Measurements from ENCODE around the gene EPS15.
"Not testable (repeated sequence)": the region's sequence is repeated elsewhere in the genome, so short reads cannot be mapped to it uniquely, and the experiment has no call there.

The EPS15 gene

GRCh38 chr1:51336004-51336403 lies 183.1 kb downstream of the EPS15 start:
- DNase-seq (ENCODE audit: low read depth), result no peak

GRCh38 chr1:51331206-51332100 lies 187.6 kb downstream of the EPS15 start:
- DNase-seq (ENCODE audit: low read depth), result no peak

- DNase-seq (ENCODE audit: low read depth), result no peak
Measured at GRCh38 chr1:51330331-51331201, 188.5 kb downstream of the EPS15 start, which contains the start of gene TTC39A. Gene TTC39A, minus strand, starts transcription at chr1:51330562. Its CDS starts 85 bp downstream, at chr1:51330477.

GRCh38 chr1:51329443-51330325 lies 189.4 kb downstream of the EPS15 start:
- DNase-seq (ENCODE audit: low read depth), result no peak

GRCh38 chr1:51328926-51329325 lies 190.1 kb downstream of the EPS15 start:
- no peak for DNase-seq (ENCODE audit: low read depth)

GRCh38 chr1:51328279-51328678 lies 190.8 kb downstream of the EPS15 start:
- DNase-seq (ENCODE audit: low read depth), result no peak

- no peak for DNase-seq (ENCODE audit: low read depth)
Measured at GRCh38 chr1:51327386-51327785, 191.7 kb downstream of the EPS15 start.

- no peak for DNase-seq (ENCODE audit: low read depth)
Measured at GRCh38 chr1:51326839-51327238, 192.2 kb downstream of the EPS15 start.

GRCh38 chr1:51325878-51326755 lies 192.9 kb downstream of the EPS15 start:
- DNase-seq (ENCODE audit: low read depth), result no peak

GRCh38 chr1:51325391-51325790 lies 193.7 kb downstream of the EPS15 start:
- no peak for DNase-seq (ENCODE audit: low read depth)

- not testable (repeated sequence) for DNase-seq (ENCODE audit: low read depth)
Measured at GRCh38 chr1:51325011-51325385, 194.1 kb downstream of the EPS15 start.

- DNase-seq (ENCODE audit: low read depth), result no peak
Measured at GRCh38 chr1:51324251-51325010, 194.6 kb downstream of the EPS15 start.

- no peak for DNase-seq (ENCODE audit: low read depth)
Measured at GRCh38 chr1:51323778-51324177, 195.3 kb downstream of the EPS15 start.

- DNase-seq (ENCODE audit: low read depth), result no peak
Measured at GRCh38 chr1:51322417-51323101, 196.5 kb downstream of the EPS15 start.

GRCh38 chr1:51321924-51322280 lies 197.2 kb downstream of the EPS15 start:
- DNase-seq (ENCODE audit: low read depth), result no peak

- no peak for DNase-seq (ENCODE audit: low read depth)
Measured at GRCh38 chr1:51320967-51321923, 197.8 kb downstream of the EPS15 start.

- no peak for DNase-seq (ENCODE audit: low read depth)
Measured at GRCh38 chr1:51317798-51318197, 201.3 kb downstream of the EPS15 start.

- no peak for DNase-seq (ENCODE audit: low read depth)
Measured at GRCh38 chr1:51316846-51317120, 202.3 kb downstream of the EPS15 start.
